Measurements from ENCODE around the gene TRPM8. TPM values are rescaled to one million over a fixed set of nuclear protein-coding genes. Genes with fewer than 3 reads are reported as not detected.
A peak's percentile ranks its signal among the peaks of the same experiment; 100 is the strongest.

The TRPM8 gene
- total RNA-seq, 4 donors from 2014 or later, result not detected

- DNase-seq, result peak; percentile 3 to 6
- no peaks in the 10 kb centered on the region for H3K4me1 ChIP-seq
- H3K9me3 ChIP-seq, result no peaks in the 10 kb centered on the region
- H3K4me3 ChIP-seq (replicated peaks in 1 of 3), result no peak overlapping the region
- H3K36me3 ChIP-seq, result no peaks in the 10 kb centered on the region
- no peak overlapping the region for H3K27ac ChIP-seq
- H3K27me3 ChIP-seq, result no peaks in the 10 kb centered on the region
- 6 to 13% methylated on average over 9 of the region's 9 CpGs for WGBS, 2 donors
- TF ChIP-seq, protein P1, sequence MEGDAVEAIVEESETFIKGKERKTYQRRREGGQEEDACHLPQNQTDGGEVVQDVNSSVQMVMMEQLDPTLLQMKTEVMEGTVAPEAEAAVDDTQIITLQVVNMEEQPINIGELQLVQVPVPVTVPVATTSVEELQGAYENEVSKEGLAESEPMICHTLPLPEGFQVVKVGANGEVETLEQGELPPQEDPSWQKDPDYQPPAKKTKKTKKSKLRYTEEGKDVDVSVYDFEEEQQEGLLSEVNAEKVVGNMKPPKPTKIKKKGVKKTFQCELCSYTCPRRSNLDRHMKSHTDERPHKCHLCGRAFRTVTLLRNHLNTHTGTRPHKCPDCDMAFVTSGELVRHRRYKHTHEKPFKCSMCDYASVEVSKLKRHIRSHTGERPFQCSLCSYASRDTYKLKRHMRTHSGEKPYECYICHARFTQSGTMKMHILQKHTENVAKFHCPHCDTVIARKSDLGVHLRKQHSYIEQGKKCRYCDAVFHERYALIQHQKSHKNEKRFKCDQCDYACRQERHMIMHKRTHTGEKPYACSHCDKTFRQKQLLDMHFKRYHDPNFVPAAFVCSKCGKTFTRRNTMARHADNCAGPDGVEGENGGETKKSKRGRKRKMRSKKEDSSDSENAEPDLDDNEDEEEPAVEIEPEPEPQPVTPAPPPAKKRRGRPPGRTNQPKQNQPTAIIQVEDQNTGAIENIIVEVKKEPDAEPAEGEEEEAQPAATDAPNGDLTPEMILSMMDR (IDR thresholded peaks at IDR 0.05), result no peak
- TF ChIP-seq POLR2A (IDR thresholded peaks at IDR 0.05), result no peak
- intact Hi-C loops (cut with DNase I), result no loop called here
Observed at GRCh38 chr2:233912691-233913423, 4.3 kb upstream of the TRPM8 start.

DNA sequence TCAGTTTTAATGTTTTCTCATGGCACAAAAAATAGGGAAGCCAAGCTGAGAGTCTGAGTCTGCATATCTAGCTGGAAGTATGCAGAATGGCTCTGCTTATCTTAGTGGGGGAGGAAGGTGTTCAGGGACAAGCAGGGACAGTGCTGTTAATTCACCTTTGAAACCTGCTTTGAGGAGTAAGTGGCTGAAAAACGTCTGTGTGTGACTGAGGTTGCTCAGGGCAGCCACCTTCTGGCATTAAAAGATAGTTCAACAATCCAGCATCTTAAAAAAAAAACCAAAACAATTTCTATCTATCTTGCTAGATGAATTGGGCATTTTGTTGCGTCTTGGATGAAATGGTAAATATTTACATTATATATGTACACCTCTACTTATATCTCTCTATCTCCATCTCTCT is 2.0 kb upstream of the TRPM8 start:
- WGBS, 2 donors, result 21 to 24% methylated on average over 2 of the region's 2 CpGs
- H3K9me3 ChIP-seq, result no peaks in the 10 kb centered on the region
- H3K36me3 ChIP-seq, result no peaks in the 10 kb centered on the region
- no peaks in the 10 kb centered on the region for H3K4me1 ChIP-seq
- H3K4me3 ChIP-seq (replicated peaks in 1 of 3), result no peak overlapping the region
- no peaks in the 10 kb centered on the region for H3K27me3 ChIP-seq
- intact Hi-C loops (cut with DNase I), result no loop called here
- DNase-seq, result no peak
- TF ChIP-seq POLR2A (IDR thresholded peaks at IDR 0.05), result no peak
- TF ChIP-seq, protein P1 (IDR thresholded peaks at IDR 0.05), result no peak
- H3K27ac ChIP-seq, result no peak overlapping the region

GRCh38 chr2:233919319-233919718 is 2.1 kb downstream of the TRPM8 start:
- 96 to 100% methylated on average over 1 of the region's 1 CpG for WGBS, 2 donors
- Histone ChIP-seq H3K36me3 (no peaks in the 10 kb centered on the region), H3K4me1 (no peaks in the 10 kb centered on the region), H3K27me3 (no peaks in the 10 kb centered on the region), H3K4me3 (replicated peaks in 1 of 3) (no peak overlapping the region), H3K9me3 (no peaks in the 10 kb centered on the region), H3K27ac (no peak overlapping the region)
- no peak for TF ChIP-seq POLR2A (IDR thresholded peaks at IDR 0.05)
- TF ChIP-seq, protein P1 (IDR thresholded peaks at IDR 0.05), result no peak
- DNase-seq, result no peak
- intact Hi-C loops (cut with DNase I), result no loop called here

- intact Hi-C loops (cut with DNase I), result no loop called here
- no peak overlapping the region for H3K27ac ChIP-seq
- 86 to 92% methylated on average over 3 of the region's 3 CpGs for WGBS, 2 donors
- TF ChIP-seq, protein P1 (IDR thresholded peaks at IDR 0.05), result no peak
- no peak for TF ChIP-seq POLR2A (IDR thresholded peaks at IDR 0.05)
- H3K27me3 ChIP-seq, result no peaks in the 10 kb centered on the region
- H3K4me1 ChIP-seq, result no peaks in the 10 kb centered on the region
- no peaks in the 10 kb centered on the region for H3K36me3 ChIP-seq
- H3K4me3 ChIP-seq (replicated peaks in 1 of 3), result no peak overlapping the region
- H3K9me3 ChIP-seq, result no peaks in the 10 kb centered on the region
- DNase-seq, result no peak
Observed at GRCh38 chr2:233919938-233920337, 2.8 kb downstream of the TRPM8 start.

- intact Hi-C loops (cut with DNase I), result no loop called here
- no peak for DNase-seq
- TF ChIP-seq POLR2A (IDR thresholded peaks at IDR 0.05), result no peak
- TF ChIP-seq, protein P1 (IDR thresholded peaks at IDR 0.05), result no peak
- Histone ChIP-seq H3K27ac (no peak overlapping the region), H3K27me3 (no peaks in the 10 kb centered on the region), H3K36me3 (no peaks in the 10 kb centered on the region), H3K4me1 (no peaks in the 10 kb centered on the region), H3K9me3 (no peaks in the 10 kb centered on the region), H3K4me3 (replicated peaks in 1 of 3) (no peak overlapping the region)
- 38 to 55% methylated on average over 1 of the region's 1 CpG for WGBS, 2 donors
Observed at GRCh38 chr2:233922471-233922870, 5.3 kb downstream of the TRPM8 start.
